ENCODE data around the gene PAK1IP1. TPM values are rescaled to one million over a fixed set of nuclear protein-coding genes. Genes with fewer than 3 reads are reported as not detected.
A peak's percentile ranks its signal among the peaks of the same experiment; 100 is the strongest.
"Not testable (repeated sequence)": the region's sequence is repeated elsewhere in the genome, so short reads cannot be mapped to it uniquely, and the experiment has no call there.

The PAK1IP1 gene
- total RNA-seq, 1 donor from 2014 or later, result 29.7 TPM

DNA sequence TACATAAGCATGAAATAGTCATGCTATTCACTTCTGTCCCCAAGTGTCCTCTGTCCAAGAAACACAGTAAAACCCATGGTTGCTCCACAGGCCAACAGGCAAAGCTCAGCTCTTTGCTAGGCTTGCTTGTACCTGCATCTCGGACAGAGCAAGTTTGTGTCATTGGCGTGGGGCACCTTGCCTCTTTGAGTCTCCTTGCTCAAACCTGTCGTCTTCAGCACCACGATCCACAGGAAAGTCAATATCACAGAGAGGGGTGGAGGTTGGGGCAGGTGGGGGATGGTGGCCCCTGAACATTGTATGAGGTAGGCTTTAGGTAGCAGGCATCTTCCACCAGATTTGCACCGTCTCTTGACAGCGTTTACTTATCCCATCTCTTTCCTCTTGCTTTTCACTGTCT lies 48.7 kb downstream of the PAK1IP1 start:
- DNase-seq (ENCODE audit: low read depth), result no peak

DNA sequence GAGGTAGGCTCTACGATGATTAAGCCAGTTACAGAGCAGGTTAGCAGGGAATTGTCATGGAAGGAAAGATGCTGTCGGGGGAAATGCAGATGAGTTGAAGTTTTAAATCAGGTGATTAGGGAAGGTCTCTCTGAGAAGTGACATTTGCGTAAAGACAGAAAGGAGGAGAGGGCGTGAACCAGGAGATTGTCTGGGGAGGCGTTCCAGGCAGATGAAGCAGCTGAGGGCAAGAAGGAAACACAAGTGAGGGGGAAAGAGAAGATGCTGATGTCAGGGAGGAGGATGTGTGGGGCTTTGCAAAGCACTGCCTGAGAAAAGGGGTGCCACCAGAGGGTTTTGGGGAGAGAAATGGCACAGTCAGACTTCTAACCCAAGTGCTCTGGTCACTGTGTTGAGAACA lies 50.3 kb downstream of the PAK1IP1 start:
- no peak overlapping the region for H3K4me3 ChIP-seq (ENCODE audit: low read depth, low read length)
- no peak for DNase-seq (ENCODE audit: low read depth)
- TF ChIP-seq, protein P1, sequence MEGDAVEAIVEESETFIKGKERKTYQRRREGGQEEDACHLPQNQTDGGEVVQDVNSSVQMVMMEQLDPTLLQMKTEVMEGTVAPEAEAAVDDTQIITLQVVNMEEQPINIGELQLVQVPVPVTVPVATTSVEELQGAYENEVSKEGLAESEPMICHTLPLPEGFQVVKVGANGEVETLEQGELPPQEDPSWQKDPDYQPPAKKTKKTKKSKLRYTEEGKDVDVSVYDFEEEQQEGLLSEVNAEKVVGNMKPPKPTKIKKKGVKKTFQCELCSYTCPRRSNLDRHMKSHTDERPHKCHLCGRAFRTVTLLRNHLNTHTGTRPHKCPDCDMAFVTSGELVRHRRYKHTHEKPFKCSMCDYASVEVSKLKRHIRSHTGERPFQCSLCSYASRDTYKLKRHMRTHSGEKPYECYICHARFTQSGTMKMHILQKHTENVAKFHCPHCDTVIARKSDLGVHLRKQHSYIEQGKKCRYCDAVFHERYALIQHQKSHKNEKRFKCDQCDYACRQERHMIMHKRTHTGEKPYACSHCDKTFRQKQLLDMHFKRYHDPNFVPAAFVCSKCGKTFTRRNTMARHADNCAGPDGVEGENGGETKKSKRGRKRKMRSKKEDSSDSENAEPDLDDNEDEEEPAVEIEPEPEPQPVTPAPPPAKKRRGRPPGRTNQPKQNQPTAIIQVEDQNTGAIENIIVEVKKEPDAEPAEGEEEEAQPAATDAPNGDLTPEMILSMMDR (conservative IDR thresholded peaks at IDR 0.05; ENCODE audit: low read depth, low read length), result no peak

More for the DNA sequence above, 48.7 kb downstream of the PAK1IP1 start:
- no peak overlapping the region for H3K4me3 ChIP-seq (ENCODE audit: low read depth, low read length)
- TF ChIP-seq, protein P1 (conservative IDR thresholded peaks at IDR 0.05; ENCODE audit: low read depth, low read length), result no peak

DNA sequence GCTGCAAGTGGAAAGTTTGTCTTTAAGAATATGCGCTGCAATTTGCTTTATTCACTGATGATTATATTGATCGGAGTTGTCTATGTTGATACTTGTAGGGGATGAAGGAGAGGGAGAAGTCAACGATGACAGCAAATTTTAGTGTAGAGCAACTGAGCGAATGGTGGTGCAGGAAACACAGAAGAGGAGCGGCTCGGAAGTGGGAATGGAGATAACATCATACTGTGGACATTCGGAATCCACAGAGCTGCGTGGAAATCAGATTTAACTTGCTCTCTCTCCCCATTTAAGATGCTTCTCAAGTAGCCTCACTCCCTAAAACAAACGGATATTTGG lies 52.1 kb downstream of the PAK1IP1 start:
- TF ChIP-seq, protein P1 (conservative IDR thresholded peaks at IDR 0.05; ENCODE audit: low read depth, low read length), result no peak

DNA sequence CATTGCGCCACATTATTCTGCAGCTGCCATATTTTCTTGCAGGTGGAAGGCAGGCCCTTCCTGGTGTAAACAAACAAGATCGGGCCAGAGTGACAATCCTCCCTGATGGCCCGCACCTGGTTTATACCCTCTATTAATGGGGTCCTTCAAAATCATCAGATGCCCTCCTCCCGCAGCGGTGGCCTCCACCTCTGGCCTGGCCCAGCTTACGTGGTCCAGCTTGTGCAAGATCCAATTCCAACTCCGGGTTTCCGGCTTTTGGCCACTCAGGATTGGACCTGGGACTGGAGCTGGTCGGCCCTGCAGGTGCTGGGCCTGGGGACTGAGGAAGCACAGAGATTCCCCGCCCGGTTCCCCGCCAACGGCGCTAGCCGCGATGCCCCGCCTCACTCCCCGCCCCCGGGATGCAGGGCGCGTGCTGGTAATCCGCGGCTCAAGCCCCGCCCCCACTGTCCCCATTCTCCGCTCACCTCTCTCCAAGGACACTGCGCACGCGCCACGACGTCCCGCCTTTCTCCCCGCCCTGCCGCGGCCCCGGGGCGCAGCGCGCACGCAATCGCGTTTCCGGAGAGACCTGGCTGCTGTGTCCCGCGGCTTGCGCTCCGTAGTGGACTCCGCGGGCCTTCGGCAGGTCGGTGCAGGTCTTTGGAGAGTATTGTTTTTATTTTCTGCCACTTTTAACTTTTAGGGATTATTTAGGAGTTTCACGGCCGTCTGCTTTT lies 52.6 kb downstream of the PAK1IP1 start, which contains the start of gene TMEM14B:
TSS of gene TMEM14B (plus strand) at position 555 of the 722 bp plus-strand sequence. CDS start 1,441 bp downstream, outside the sequence.
- DNase-seq (ENCODE audit: low read depth), result peak; percentile 62
- TF ChIP-seq, protein P1 (conservative IDR thresholded peaks at IDR 0.05; ENCODE audit: low read depth, low read length), result no peak
- H3K4me3 ChIP-seq (ENCODE audit: low read depth, low read length), result peak within 1 kb of the TSS; percentile 78

More for the DNA sequence above, 52.1 kb downstream of the PAK1IP1 start:
- peak overlapping the region; percentile 78 for H3K4me3 ChIP-seq (ENCODE audit: low read depth, low read length)
- no peak for DNase-seq (ENCODE audit: low read depth)

DNA sequence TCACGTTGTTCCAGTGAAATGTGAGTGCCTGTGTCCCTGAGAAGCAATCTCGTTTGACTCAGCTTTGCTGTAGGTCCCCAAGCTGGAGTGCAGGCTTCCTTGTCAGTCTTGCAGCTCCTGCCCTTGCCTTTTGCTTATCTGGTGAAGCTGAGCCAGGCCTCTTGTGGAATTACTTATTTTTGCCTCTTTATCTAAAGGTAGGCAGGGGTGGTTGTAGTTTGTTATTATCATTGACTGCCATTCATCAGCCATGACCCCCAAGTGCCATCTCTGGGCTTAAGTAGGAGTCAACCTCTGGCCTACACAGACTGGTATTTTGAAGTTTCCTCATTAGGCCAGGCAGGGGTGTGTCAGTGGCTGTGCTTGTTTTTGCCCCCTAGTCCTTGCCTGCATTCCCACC lies 55.0 kb downstream of the PAK1IP1 start:
- DNase-seq (ENCODE audit: low read depth), result no peak
- no peak overlapping the region for H3K4me3 ChIP-seq (ENCODE audit: low read depth, low read length)
- TF ChIP-seq, protein P1 (conservative IDR thresholded peaks at IDR 0.05; ENCODE audit: low read depth, low read length), result no peak

DNA sequence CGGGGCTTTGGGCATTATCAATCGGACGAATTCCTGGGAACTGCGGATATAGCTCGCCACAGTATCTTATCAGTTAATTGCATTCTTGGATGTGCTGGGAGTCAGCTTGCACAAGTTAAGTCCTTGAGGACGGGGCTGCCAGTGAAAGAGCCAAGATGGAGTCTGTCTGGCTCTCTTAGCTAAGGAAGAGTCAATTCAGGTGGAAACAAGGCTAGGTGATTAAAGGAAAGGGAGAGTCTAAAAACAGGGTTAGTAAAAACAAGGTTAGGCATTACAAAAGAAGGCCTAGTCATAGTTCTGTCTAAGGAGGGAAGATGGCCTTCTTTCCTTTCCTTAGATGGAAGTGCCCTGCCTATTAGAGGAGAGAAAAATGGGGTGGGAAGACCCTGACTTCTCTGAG lies 55.8 kb downstream of the PAK1IP1 start:
- DNase-seq (ENCODE audit: low read depth); H3K4me3 ChIP-seq (ENCODE audit: low read depth, low read length): not testable (repeated sequence)

DNA sequence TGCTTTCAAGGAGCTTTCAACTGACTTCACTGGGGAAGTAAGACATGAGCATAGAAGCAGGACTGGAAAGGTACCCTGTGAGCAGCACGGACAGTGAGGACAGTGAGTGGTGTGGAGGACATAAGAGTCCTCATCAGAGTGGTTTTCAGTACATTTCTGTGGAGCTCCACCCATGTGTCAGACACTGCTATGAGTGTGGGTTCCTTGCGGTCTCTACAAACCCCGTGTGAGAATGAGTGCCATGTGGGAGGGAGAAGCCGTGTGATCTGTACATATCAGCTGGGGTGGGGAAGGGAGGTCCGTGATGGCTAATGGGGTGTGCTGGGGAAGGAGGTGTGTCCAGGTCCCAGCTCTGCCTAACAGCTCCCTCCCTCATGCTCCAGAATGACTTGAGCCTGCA lies 57.0 kb downstream of the PAK1IP1 start:
- H3K4me3 ChIP-seq (ENCODE audit: low read depth, low read length); DNase-seq (ENCODE audit: low read depth): not testable (repeated sequence)

DNA sequence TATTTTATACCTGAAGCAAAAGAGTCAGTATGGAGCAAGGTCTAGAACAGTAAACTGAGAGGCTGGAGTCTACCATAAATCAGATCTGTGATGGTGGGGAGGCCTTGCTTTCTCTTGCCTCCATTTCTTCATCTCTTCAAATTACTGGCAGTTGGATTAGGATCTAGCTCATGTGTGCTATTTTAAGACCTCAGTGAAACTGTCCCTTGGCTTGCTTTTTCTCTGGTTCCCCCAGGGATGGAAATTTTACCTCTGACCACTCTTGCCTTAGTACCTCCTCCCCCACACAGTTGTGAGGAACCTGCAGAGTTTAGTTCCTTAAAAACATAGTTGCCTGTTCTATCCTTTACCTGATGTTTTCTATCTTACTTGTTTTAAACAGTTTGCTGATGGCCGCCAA lies 61.3 kb downstream of the PAK1IP1 start:
- DNase-seq (ENCODE audit: low read depth), result no peak
- H3K4me3 ChIP-seq (ENCODE audit: low read depth, low read length), result no peak overlapping the region
- TF ChIP-seq, protein P1 (conservative IDR thresholded peaks at IDR 0.05; ENCODE audit: low read depth, low read length), result no peak

Data from epithelial cell of proximal tubule (primary cell).